ENCODE results near the gene ERFL. TPM values are rescaled to one million over a fixed set of nuclear protein-coding genes. Genes with fewer than 3 reads are reported as not detected.

ERFL gene
- total and polyA plus RNA-seq, 2 of the 8 experiments (the other 6 are each of a cell fraction or from before 2014, with no cell fraction given), result 0.12 TPM; not detected in 1

- TF ChIP-seq HDAC2 (IDR thresholded peaks at IDR 0.05; ENCODE audit: borderline replicate concordance in 1 of 2, low read depth in 2 of 2, low read length in 2 of 2) (no peak), CTBP2 (IDR thresholded peaks at IDR 0.05; ENCODE audit: borderline replicate concordance, insufficient read depth, insufficient read length, low read length) (no peak), NANOG (IDR thresholded peaks at IDR 0.05; ENCODE audit: insufficient read depth, low read depth, low read length, poor library complexity, severe bottlenecking) (no peak), CEBPB (IDR thresholded peaks at IDR 0.05; ENCODE audit: low read depth, low read length) (no peak), CHD1 (IDR thresholded peaks at IDR 0.05; ENCODE audit: low read depth, low read length) (no peak), POU5F1 (IDR thresholded peaks at IDR 0.05; ENCODE audit: low read depth, low read length) (no peak)
These were observed 1.3 kb downstream of the ERFL start (continued) for GRCh38 chr19:41926763-41927496.

Measured in H1 (cell line).